HEK293 (cell line): ENCODE results near the gene L2HGDH.

Experiments
- CTCF ChIA-PET: fragments of 350-600 bp; formaldehyde crosslinking; extraction: SDS; loops from one replicate; lab custom pipeline; 2021; ENCODE audit warnings: antibody characterized with exemption; lab: Yijun Ruan, JAX
- POLR2A ChIA-PET: fragments of 300-600 bp; formaldehyde crosslinking; extraction: SDS; loops from one replicate; lab custom pipeline; 2020; ENCODE audit warnings: antibody characterized with exemption, inconsistent platforms; lab: Yijun Ruan, JAX
- H3K27ac ChIP-seq: fragments of 200-500 bp; sonication (Bioruptor generic); 2 replicates; pipeline ENCODE4 v1.5.1; 2014; ENCODE audit warnings: low read depth, low read length, control low read depth, inconsistent platforms; ENCODE audit errors: extremely low read depth
- H3K36me3 ChIP-seq, 2 experiments: fragments of 200-500 bp in 1 of 2; sonication (Bioruptor generic) in 1 of 2; 1 replicate in 1 of 2; 2 replicates in 1 of 2; pipeline ENCODE4 v1.5.1; 2014 to 2017; ENCODE audit warnings: inconsistent platforms in 2 of 2, low read length in 2 of 2; ENCODE audit not compliant: control insufficient read depth in 2 of 2, insufficient read depth in 1 of 2
- H3K4me1 ChIP-seq: fragments of 200-500 bp; sonication (Bioruptor generic); 2 replicates; pipeline ENCODE4 v1.5.1; 2014; ENCODE audit warnings: mild to moderate bottlenecking, low read length, inconsistent platforms; ENCODE audit not compliant: control insufficient read depth, insufficient read depth
- H3K4me3 ChIP-seq: 2 replicates; pipeline ENCODE4 v1.5.1; 2011; ENCODE audit warnings: low read depth, mild to moderate bottlenecking, control low read depth, low read length, moderate library complexity
- H3K9me3 ChIP-seq: fragments of 200-500 bp; sonication (Bioruptor generic); 2 replicates; pipeline ENCODE4 v1.5.1; 2014; ENCODE audit warnings: low read depth, low read length, inconsistent platforms; ENCODE audit not compliant: control insufficient read depth, insufficient read depth
- KLF7 ChIP-seq: fragments of 450-650 bp; formaldehyde crosslinking; IDR thresholded peaks from 2 replicates; pipeline ENCODE4 v1.5.1; 2016; ENCODE audit warnings: missing biosample characterization, missing genetic modification characterization, borderline replicate concordance
- ZNF121 ChIP-seq: fragments of 450-650 bp; formaldehyde crosslinking; IDR thresholded peaks from 2 replicates; pipeline ENCODE4 v1.5.1; 2016; ENCODE audit warnings: missing biosample characterization, missing genetic modification characterization
- ZNF138 ChIP-seq: fragments of 450-650 bp; formaldehyde crosslinking; IDR thresholded peaks from 2 replicates; pipeline ENCODE4 v1.5.1; 2016; ENCODE audit warnings: missing biosample characterization, missing genetic modification characterization, borderline replicate concordance
- ZNF16 ChIP-seq: fragments of 450-650 bp; formaldehyde crosslinking; IDR thresholded peaks from 2 replicates; pipeline ENCODE4 v1.5.1; 2016; ENCODE audit warnings: low read depth, missing biosample characterization, missing genetic modification characterization
- ZNF335 ChIP-seq: fragments of 450-650 bp; formaldehyde crosslinking; conservative IDR thresholded peaks from 2 replicates; pipeline ENCODE4 v1.5.1; 2016; ENCODE audit warnings: missing biosample characterization, missing genetic modification characterization
- ZNF354C ChIP-seq: fragments of 450-650 bp; formaldehyde crosslinking; IDR thresholded peaks from 2 replicates; pipeline ENCODE4 v1.5.1; 2016; ENCODE audit warnings: missing biosample characterization, missing genetic modification characterization, low read depth, borderline replicate concordance
- ZNF37A ChIP-seq: fragments of 450-650 bp; IDR thresholded peaks from 2 replicates; pipeline ENCODE4 v1.5.1; 2018; ENCODE audit warnings: missing biosample characterization, missing genetic modification characterization
- ZNF394 ChIP-seq: fragments of 450-650 bp; formaldehyde crosslinking; IDR thresholded peaks from 2 replicates; pipeline ENCODE4 v1.5.1; 2016; ENCODE audit warnings: missing biosample characterization, missing genetic modification characterization, mild to moderate bottlenecking, moderate library complexity, borderline replicate concordance
- ZNF501 ChIP-seq: fragments of 450-650 bp; formaldehyde crosslinking; IDR thresholded peaks from 2 replicates; pipeline ENCODE4 v1.5.1; 2016; ENCODE audit warnings: missing biosample characterization, missing genetic modification characterization
- ZNF514 ChIP-seq: fragments of 450-650 bp; formaldehyde crosslinking; IDR thresholded peaks from 2 replicates; pipeline ENCODE4 v1.5.1; 2016; ENCODE audit warnings: missing biosample characterization, missing genetic modification characterization
- ZNF549 ChIP-seq: fragments of 450-650 bp; IDR thresholded peaks from 2 replicates; pipeline ENCODE4 v1.5.1; 2018; ENCODE audit warnings: missing biosample characterization, missing genetic modification characterization, mild to moderate bottlenecking, inconsistent platforms, moderate library complexity
- ZNF626 ChIP-seq: fragments of 450-650 bp; sonication (Bioruptor Pico); formaldehyde crosslinking; IDR thresholded peaks from 2 replicates; pipeline ENCODE4 v1.5.1; 2018; ENCODE audit warnings: missing biosample characterization, missing genetic modification characterization, inconsistent platforms
- ZNF76 ChIP-seq: fragments of 450-650 bp; formaldehyde crosslinking; IDR thresholded peaks from 2 replicates; pipeline ENCODE4; 2016; ENCODE audit warnings: low read depth, missing biosample characterization, missing genetic modification characterization, borderline replicate concordance

Gene L2HGDH

DNA sequence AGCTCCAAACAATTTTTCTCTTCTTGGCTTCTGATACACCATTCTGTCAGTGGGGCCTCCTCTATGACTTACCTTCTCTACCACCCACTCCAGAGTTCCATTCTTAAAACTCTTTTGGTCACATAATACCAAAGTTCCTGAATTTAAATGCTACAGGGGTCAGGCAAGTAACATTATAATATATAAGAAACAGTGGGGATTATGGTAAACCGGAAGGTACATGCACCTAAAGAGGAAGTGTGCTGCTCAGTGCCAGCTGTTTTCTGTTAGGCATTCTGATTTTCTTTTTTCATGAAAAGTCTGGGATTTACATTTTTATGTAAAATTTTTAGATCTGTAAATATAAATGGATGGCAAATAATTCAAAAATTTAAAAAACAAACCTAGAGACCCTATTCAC, 120.5 kb downstream of the L2HGDH start:
- peaks cover 2 to 11% of the 10 kb centered on the region in 2 experiments; a peak in 2 of 3 replicates for H3K36me3 ChIP-seq
- TF ChIP-seq ZNF37A (tag by site-specific recombination) (no peak), ZNF76 (no peak), ZNF138 (tag by site-specific recombination) (no peak), ZNF626 (tag by site-specific recombination) (no peak), ZNF501 (tag by site-specific recombination) (no peak), ZNF549 (tag by site-specific recombination) (no peak), ZNF16 (no peak), KLF7 (tag by site-specific recombination) (no peak), ZNF121 (no peak), ZNF335 (no peak), ZNF394 (tag by site-specific recombination) (no peak), ZNF514 (tag by site-specific recombination) (no peak), ZNF354C (tag by site-specific recombination) (no peak)
- ChIA-PET CTCF (interaction anchor here (0.5 to 1.2 kb wide), 2 partner anchors 119 to 127 kb away, joined by 4 read pairs; no protein-coding TSS in a partner anchor), POLR2A (no interaction called here)
- H3K27ac ChIP-seq, result no peak overlapping the region
- no peaks in the 10 kb centered on the region for H3K4me1 ChIP-seq
- no peak overlapping the region for H3K4me3 ChIP-seq
- no peaks in the 10 kb centered on the region for H3K9me3 ChIP-seq
